HG03469 (cell line): ENCODE measurements around the gene ABLIM3.

ENCODE experiments used
- ATAC-seq: cut with Tn5 transposase; IDR thresholded peaks from one replicate; pipeline ENCODE4 v1.9.1; 2021; ENCODE audit warnings: mild to moderate bottlenecking, moderate library complexity, moderate number of reproducible peaks; ENCODE audit not compliant: unreplicated experiment

ABLIM3 gene

GRCh38 chr5:149215478-149216090 lies 74.3 kb downstream of the ABLIM3 start:
- no peak for ATAC-seq

- ATAC-seq, result no peak
These were observed 75.2 kb downstream of the ABLIM3 start for GRCh38 chr5:149216496-149216895.

- ATAC-seq, result no peak
These were observed 76.0 kb downstream of the ABLIM3 start for GRCh38 chr5:149217096-149217802.

GRCh38 chr5:149217803-149218155 lies 76.5 kb downstream of the ABLIM3 start:
- ATAC-seq, result no peak

- ATAC-seq, result no peak
These were observed 78.3 kb downstream of the ABLIM3 start for GRCh38 chr5:149219584-149219983.

DNA sequence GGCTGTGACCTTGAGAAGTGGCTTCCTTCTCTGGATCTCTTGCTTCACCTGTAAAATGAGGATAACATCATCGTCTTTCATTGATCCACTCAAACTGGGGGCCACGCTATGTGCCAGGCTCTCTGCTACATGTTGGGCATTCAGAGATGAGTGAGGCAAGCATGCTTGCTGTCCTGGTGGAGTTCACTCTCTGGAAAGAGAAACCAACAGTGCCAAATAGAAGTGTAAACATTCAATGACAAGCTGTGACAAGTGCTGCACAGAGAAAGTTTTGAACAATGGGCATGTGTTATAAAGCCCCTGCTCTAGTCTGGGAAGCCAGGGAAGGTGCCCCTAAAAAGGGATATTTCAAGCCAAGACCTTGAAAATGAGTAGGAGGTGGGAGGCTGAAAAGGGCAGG lies 79.5 kb downstream of the ABLIM3 start:
- ATAC-seq, result no peak

- ATAC-seq, result no peak
These were observed 80.0 kb downstream of the ABLIM3 start for GRCh38 chr5:149221326-149221725.

DNA sequence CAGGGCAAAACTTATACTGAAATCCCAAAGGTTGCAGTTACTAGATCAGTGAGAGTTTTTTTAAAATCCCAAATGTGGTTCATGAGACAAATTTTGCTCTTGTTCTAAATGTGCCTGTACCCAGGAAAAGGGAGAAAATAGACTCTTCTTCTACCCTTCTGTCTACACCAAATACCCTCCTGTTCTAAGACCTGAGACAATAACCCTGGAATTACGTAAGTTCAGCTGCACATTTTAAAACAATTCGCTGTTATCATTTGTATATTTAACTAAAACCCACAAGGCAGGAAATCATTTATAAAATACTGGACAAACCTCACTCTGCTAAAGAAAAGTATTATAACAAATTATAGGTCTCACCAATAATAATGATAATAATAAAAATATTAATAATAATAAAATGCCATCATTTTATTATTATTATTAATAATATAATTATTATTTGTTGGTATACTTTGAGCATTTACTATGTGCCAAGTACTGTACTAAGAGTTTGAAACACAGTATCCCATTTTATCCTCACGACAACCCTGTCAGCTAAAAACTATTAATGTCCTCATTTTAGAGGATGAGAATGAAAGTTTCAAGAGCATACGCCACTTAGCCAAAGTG lies 80.5 kb downstream of the ABLIM3 start:
- ATAC-seq, result no peak

- no peak for ATAC-seq
These were observed 82.0 kb downstream of the ABLIM3 start for GRCh38 chr5:149223081-149223848.

GRCh38 chr5:149224282-149224681 lies 83.0 kb downstream of the ABLIM3 start:
- ATAC-seq, result no peak

DNA sequence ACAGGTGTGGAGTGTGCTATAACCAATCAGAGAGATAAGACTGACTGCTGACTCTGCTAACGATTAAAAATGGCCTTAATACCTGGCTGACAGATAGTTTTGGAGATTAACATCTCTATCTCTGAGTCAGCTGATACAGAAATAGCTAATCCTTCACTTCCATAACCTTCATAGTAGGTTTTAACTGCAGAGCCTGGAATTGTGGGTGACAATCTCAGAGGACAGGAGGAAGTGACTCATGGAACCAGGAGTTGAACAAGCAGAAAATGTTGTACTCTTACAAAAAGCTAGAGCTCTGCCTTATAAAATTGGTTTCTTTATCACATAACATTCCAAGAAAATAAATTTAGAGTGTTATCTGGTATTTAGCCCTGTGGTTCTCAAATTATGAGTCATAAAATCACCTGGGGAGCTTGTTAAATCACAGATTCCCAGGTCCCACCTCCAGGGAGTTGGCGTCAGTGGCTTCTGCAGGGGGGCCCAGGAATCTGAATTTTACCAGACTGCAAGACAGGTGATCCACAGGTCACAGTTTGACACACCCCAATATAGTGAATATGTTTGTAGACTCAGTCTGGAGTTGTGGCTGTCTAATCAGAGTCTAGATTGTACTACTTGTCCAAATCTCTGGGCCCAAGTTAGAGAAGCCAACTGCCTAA lies 86.0 kb downstream of the ABLIM3 start:
- ATAC-seq, result no peak

- ATAC-seq, result no peak
These were observed 87.5 kb downstream of the ABLIM3 start for GRCh38 chr5:149228618-149229297.

- no peak for ATAC-seq
These were observed 88.1 kb downstream of the ABLIM3 start for GRCh38 chr5:149229298-149229937.

DNA sequence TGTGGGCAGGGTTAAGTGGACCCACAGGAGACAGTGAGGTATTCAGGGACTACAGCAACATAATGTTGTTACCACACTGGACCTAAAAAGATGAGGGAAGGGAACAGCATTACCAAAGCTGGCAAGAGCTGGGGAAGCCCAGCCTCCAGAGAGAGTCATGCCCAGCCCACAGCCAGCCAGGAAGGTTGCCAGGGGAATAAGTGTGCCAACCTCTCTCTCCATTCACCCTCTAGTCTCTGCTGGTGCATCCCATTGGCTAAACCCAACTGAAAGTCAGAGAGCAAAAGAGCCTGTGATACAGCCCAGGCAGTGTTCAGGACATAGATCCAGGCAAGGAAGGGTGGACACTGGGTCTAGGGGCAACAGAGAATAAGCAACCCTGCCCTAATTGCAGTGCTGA lies 94.5 kb downstream of the ABLIM3 start:
- no peak for ATAC-seq

- no peak for ATAC-seq
These were observed 96.4 kb downstream of the ABLIM3 start for GRCh38 chr5:149237662-149238061.

DNA sequence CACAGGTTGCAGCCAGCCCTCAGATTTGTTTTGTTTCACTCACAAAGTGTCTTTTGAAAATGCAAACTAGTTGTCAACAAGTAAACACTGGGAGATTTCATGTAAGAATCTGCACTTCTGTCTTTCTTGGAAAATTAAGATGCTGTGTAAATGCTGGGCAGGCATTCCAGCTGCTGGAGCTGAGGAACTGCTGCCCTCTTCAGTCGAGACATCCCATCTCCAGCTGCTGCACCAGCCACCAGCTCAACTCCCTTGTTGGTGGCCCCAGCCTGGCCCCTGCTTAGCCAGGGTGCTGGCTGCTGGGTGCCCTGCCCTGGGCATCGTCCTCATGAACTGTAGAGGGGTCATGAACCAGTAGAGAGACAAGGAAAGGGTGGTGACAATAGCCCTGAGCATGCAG lies 97.2 kb downstream of the ABLIM3 start:
- no peak for ATAC-seq

DNA sequence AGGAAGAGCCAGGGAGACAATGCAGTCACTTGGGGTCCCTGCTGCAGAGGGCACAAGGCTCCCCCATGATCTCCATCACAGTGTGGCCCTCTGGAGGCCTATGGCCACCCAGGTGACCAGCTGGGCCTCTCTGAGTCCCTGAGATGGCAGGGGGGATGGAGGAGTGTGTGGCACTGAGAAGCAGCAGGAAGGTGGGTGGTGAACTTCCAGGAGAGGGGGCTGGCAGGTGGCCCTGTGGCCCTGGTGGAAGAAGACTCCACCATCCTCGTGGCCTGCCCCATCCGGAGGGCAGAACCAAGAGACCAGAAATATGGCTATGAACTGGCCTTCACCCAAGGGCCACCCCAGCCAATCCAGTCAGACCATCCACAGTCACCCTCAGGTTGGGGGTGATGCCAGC lies 98.6 kb downstream of the ABLIM3 start:
- ATAC-seq, result no peak

DNA sequence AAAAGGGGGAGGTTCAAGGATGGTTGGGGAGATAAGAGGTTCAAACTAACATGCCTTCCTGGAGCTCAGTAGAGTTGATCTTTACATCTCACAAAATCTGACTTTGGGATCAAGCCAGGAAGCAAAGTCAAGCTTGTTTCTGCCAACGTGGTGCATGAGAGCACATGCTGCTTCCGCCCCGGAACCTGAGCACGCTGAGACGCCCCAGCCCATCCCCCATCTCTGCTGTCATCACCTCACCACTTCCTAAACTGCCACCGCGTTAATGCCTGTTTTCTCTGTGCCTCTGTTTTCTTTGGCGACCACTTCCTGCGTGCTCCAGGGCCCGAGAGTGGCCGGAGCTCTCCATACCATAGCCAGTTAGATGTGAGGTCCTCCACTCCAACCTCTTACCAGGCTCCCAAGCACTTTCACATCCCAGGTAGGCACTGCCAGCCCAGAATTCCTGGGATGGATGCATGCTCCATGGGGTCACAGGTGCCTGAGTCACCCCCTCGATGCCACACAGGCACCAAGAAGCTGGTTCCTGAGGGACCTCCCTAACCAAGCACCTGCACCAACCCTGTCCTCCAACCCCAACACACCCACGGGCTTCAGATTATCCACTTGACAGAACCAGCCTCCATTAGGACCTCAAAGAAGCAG lies 99.2 kb downstream of the ABLIM3 start:
- no peak for ATAC-seq

- no peak for ATAC-seq
These were observed 101.0 kb downstream of the ABLIM3 start for GRCh38 chr5:149242339-149242738.

GRCh38 chr5:149246906-149247305 lies 105.6 kb downstream of the ABLIM3 start:
- ATAC-seq, result no peak
